C4-2B (cell line): Measurements from ENCODE around the gene NLK.

ENCODE experiments used
- CTCF ChIP-seq: fragments of 450-650 bp; conservative IDR thresholded peaks from 2 replicates; pipeline ENCODE4 v1.5.1; 2017; ENCODE audit warnings: mild to moderate bottlenecking
- ZFX ChIP-seq: fragments of 450-650 bp; IDR thresholded peaks from 2 replicates; pipeline ENCODE4 v1.6.1; 2017

GRCh38 chr17:28189667-28190066 is 147.2 kb downstream of the NLK start:
- TF ChIP-seq CTCF (no peak), ZFX (no peak)
